ENCODE data around the gene FAIM2. TPM values are rescaled to one million over a fixed set of nuclear protein-coding genes. Genes with fewer than 3 reads are reported as not detected.

The FAIM2 gene
- total and polyA plus RNA-seq, 2 donors from 2014 or later = 1.3 to 5.5 TPM

DNA sequence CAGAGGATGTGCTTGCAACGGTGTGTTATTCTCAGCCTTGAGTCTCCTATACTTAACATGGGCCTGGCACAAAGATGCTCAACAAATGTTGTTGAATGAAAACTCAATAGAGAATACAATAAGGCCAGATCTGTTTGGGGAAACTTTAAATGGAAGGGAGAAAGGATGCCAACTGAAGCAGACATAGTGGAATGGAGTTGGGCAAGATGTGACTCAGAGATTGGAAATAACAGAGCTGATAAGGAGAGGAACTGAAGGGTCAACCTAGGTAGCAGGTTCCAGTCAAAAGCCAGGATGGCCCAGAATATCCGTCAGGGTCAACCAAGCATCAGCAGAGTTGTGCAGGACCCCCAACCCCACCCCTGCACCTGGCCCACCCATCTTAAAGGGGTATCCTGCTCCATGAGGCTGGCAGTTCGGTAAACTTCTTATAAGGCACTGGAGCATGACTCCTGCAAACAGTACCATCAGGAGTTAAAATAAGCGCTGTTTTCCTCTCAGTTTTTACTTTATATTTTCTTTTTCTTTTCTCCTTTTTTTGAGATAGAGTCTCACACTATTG is 59.7 kb downstream of the FAIM2 start:
- no peak overlapping the region for H3K9ac ChIP-seq (ENCODE audit: low read length in 3 of 3)
- TF ChIP-seq, protein P1, sequence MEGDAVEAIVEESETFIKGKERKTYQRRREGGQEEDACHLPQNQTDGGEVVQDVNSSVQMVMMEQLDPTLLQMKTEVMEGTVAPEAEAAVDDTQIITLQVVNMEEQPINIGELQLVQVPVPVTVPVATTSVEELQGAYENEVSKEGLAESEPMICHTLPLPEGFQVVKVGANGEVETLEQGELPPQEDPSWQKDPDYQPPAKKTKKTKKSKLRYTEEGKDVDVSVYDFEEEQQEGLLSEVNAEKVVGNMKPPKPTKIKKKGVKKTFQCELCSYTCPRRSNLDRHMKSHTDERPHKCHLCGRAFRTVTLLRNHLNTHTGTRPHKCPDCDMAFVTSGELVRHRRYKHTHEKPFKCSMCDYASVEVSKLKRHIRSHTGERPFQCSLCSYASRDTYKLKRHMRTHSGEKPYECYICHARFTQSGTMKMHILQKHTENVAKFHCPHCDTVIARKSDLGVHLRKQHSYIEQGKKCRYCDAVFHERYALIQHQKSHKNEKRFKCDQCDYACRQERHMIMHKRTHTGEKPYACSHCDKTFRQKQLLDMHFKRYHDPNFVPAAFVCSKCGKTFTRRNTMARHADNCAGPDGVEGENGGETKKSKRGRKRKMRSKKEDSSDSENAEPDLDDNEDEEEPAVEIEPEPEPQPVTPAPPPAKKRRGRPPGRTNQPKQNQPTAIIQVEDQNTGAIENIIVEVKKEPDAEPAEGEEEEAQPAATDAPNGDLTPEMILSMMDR (IDR thresholded peaks at IDR 0.05; ENCODE audit: borderline replicate concordance, extremely low read depth, insufficient read depth) = no peak
- no peaks in the 10 kb centered on the region for H3K9me3 ChIP-seq (ENCODE audit: control insufficient read depth in 2 of 3, insufficient read depth in 1 of 3, low read length in 3 of 3)
- intact Hi-C loops (cut with DNase I) = no loop called here
- no peak overlapping the region for H3K4me3 ChIP-seq (ENCODE audit: low read length in 3 of 3)
- no peak overlapping the region for H3K27ac ChIP-seq (ENCODE audit: low read depth in 2 of 2, low read length in 2 of 2)
- no peaks in the 10 kb centered on the region for H3K27me3 ChIP-seq (ENCODE audit: control insufficient read depth, insufficient read depth, low read length)
- H3K4me1 ChIP-seq (ENCODE audit: control insufficient read depth in 2 of 3, insufficient read depth in 2 of 3, low read depth in 1 of 3, low read length in 3 of 3) = peaks cover 4 to 7% (median 5%) of the 10 kb centered on the region in 3 donors
- DNase-seq (no peak), FAIRE-seq (no peak)
- H3K36me3 ChIP-seq (ENCODE audit: control insufficient read depth in 2 of 3, insufficient read depth in 3 of 3, low read length in 3 of 3) = no peaks in the 10 kb centered on the region

DNA sequence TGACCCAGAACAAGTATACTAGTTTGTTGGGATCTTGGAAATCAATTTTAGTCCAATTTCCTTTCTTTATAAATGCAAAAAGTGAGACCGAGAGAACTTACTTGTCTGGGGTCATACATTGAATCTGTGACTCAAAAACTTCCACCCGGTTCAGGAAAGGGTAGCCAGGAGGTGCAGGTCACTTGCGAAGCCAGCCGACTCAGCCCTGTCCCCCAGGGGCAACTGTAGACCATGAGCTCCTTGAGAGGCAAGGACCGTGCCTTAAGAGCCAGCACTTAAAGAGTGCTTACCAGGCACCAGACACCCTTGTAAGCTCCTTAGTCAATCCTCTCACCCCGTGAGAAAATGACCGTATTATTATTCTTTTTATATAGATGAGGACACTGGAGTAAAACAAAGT is 60.3 kb downstream of the FAIM2 start:
- FAIRE-seq (no peak), DNase-seq (no peak)
- peak overlapping the region; percentile 84 to 90 (median 89) for H3K4me3 ChIP-seq (ENCODE audit: low read length in 3 of 3)
- H3K4me1 ChIP-seq (ENCODE audit: control insufficient read depth in 2 of 3, insufficient read depth in 2 of 3, low read depth in 1 of 3, low read length in 3 of 3) = peaks cover 4 to 7% (median 5%) of the 10 kb centered on the region in 3 donors
- intact Hi-C loops (cut with DNase I) = no loop called here
- H3K9me3 ChIP-seq (ENCODE audit: control insufficient read depth in 2 of 3, insufficient read depth in 1 of 3, low read length in 3 of 3) = no peaks in the 10 kb centered on the region
- peak overlapping the region; percentile 81 to 88 for H3K27ac ChIP-seq (ENCODE audit: low read depth in 2 of 2, low read length in 2 of 2)
- H3K27me3 ChIP-seq (ENCODE audit: control insufficient read depth, insufficient read depth, low read length) = no peaks in the 10 kb centered on the region
- H3K36me3 ChIP-seq (ENCODE audit: control insufficient read depth in 2 of 3, insufficient read depth in 3 of 3, low read length in 3 of 3) = no peaks in the 10 kb centered on the region
- peak overlapping the region; percentile 2 to 83 (median 81) for H3K9ac ChIP-seq (ENCODE audit: low read length in 3 of 3)
- TF ChIP-seq, protein P1 (IDR thresholded peaks at IDR 0.05; ENCODE audit: borderline replicate concordance, extremely low read depth, insufficient read depth) = no peak

DNA sequence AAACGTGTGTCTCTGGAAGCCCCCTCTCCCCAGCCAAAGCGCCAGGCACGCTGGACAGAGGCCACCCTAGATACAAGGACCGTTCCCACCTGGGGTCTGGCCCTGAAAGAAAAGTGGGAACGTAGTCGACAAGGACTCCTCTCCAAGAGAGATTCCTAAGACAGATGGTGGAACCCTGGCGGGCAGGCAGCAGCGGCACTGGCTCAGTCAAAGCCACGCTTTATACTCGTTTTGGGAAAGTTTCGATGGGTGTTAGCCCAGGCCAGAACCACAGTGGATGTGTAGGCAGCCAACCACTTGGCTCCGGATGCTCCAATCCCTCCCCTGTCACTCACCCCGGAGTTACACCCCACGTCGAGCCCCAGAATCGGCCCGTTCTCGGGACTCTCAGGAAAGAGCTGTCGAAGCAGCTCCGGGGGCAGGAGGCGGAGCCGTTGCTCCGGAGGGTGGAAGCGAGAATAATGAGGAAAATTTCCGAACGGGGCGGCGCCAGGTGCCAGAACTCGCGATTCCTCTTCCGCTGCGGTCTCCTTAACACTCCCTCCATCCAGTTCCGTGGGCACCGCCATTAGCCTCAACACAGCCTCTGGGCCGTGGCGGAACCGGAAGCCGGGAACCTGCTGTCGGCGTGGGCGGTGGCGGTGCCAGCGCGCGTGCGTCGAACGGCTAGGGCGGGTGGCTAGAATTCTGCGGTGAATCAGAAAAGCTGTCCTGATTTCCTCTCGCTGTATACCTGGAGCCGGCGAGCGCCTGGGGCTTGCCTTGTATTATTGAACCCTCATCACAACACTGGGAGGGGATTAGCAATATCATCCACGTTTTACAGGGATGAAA is 61.0 kb downstream of the FAIM2 start, which contains the start of gene BCDIN3D:
Gene BCDIN3D, minus strand, starts transcription at position 588 of the 834 bp plus-strand sequence. Its CDS starts 19 bp downstream, at position 569.
- DNase-seq (peak; percentile 93 to 97 (median 96)), FAIRE-seq (no peak)
- Histone ChIP-seq H3K9ac (ENCODE audit: low read length in 3 of 3) (peak within 1 kb of the TSS; percentile 68 to 83 (median 81)), H3K4me3 (ENCODE audit: low read length in 3 of 3) (peak within 1 kb of the TSS; percentile 84 to 90 (median 89)), H3K36me3 (ENCODE audit: control insufficient read depth in 2 of 3, insufficient read depth in 3 of 3, low read length in 3 of 3) (no peaks in the 10 kb centered on the region), H3K27ac (ENCODE audit: low read depth in 2 of 2, low read length in 2 of 2) (peak within 1 kb of the TSS; percentile 81 to 88), H3K4me1 (ENCODE audit: control insufficient read depth in 2 of 3, insufficient read depth in 2 of 3, low read depth in 1 of 3, low read length in 3 of 3) (peaks cover 4 to 7% (median 5%) of the 10 kb centered on the region in 3 donors), H3K9me3 (ENCODE audit: control insufficient read depth in 2 of 3, insufficient read depth in 1 of 3, low read length in 3 of 3) (no peaks in the 10 kb centered on the region), H3K27me3 (ENCODE audit: control insufficient read depth, insufficient read depth, low read length) (no peaks in the 10 kb centered on the region)
- TF ChIP-seq, protein P1 (IDR thresholded peaks at IDR 0.05; ENCODE audit: borderline replicate concordance, extremely low read depth, insufficient read depth) = no peak
- intact Hi-C loops (cut with DNase I) = no loop called here

Measured in kidney (tissue), 14 donors.